Stimulated activated effector memory CD8-positive, alpha-beta T cell treated with anti-CD3 and anti-CD28 coated beads, Interleukin-12 subunit alpha, Interleukin-12 subunit beta, amount 100 ng/mL, for 72 hours (primary cell): Measurements from ENCODE around the gene TECTA.
"Not testable (repeated sequence)": the region's sequence is repeated elsewhere in the genome, so short reads cannot be mapped to it uniquely, and the experiment has no call there.

Experiments
- ATAC-seq: fragments of 150-1000 bp; cut with Tn5 transposase; 2 replicates; pipeline ENCODE4 v1.10.0; 2021
- DNase-seq, 2 donors: peaks; one replicate each; pipeline ENCODE4 v3.0.0; 2021 to 2022; ENCODE audit warnings: low spot score in 2 of 2
- H3K27ac Mint-ChIP-seq: one replicate; pipeline ENCODE4 v1.8.0; 2022; ENCODE audit warnings: mild to moderate bottlenecking, mixed read lengths
- H3K36me3 Mint-ChIP-seq: one replicate; pipeline ENCODE4 v1.8.0; 2022; ENCODE audit warnings: mild to moderate bottlenecking, mixed read lengths
- H3K4me1 Mint-ChIP-seq: one replicate; pipeline ENCODE4 v1.8.0; 2022; ENCODE audit warnings: mixed read lengths
- H3K4me3 Mint-ChIP-seq: one replicate; pipeline ENCODE4 v1.8.0; 2022; ENCODE audit warnings: mild to moderate bottlenecking, mixed read lengths
- H3K9me3 Mint-ChIP-seq: one replicate; pipeline ENCODE4 v1.8.0; 2022; ENCODE audit warnings: mixed read lengths

Gene TECTA

GRCh38 chr11:121161349-121161917, 60.4 kb downstream of the TECTA start:
- Mint-ChIP-seq H3K27ac (no peak overlapping the region), H3K36me3 (no peaks in the 10 kb centered on the region), H3K4me1 (peaks cover 8% of the 10 kb centered on the region), H3K4me3 (no peak overlapping the region), H3K9me3 (no peaks in the 10 kb centered on the region)
- ATAC-seq = no peak
- no peak for DNase-seq

GRCh38 chr11:121163658-121164308, 62.7 kb downstream of the TECTA start:
- no peak overlapping the region for H3K4me3 Mint-ChIP-seq
- no peaks in the 10 kb centered on the region for H3K36me3 Mint-ChIP-seq
- peaks cover 8% of the 10 kb centered on the region for H3K4me1 Mint-ChIP-seq
- no peak overlapping the region for H3K27ac Mint-ChIP-seq
- DNase-seq (no peak), ATAC-seq (peak; percentile 95)
- no peaks in the 10 kb centered on the region for H3K9me3 Mint-ChIP-seq

DNA sequence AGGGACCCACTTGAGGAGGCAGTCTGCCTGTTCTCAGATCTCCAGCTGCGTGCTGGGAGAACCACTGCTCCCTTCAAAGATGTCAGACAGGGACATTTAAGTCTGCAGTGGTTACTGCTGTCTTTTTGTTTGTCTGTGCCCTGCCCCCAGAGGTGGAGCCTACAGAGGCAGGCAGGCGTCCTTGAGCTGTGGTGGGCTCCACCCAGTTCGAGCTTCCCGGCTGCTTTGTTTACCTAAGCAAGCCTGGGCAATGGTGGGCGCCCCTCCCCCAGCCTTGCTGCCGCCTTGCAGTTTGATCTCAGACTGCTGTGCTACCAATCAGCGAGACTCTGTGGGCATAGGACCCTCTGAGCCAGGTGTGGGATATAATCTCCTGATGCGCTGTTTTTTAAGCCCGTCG, 76.6 kb downstream of the TECTA start:
- H3K4me1 Mint-ChIP-seq, DNase-seq, H3K36me3 Mint-ChIP-seq, ATAC-seq, H3K4me3 Mint-ChIP-seq, H3K27ac Mint-ChIP-seq: not testable (repeated sequence)
- peaks cover 21% of the 10 kb centered on the region for H3K9me3 Mint-ChIP-seq

- DNase-seq (no peak), ATAC-seq (no peak)
- H3K36me3 Mint-ChIP-seq = no peaks in the 10 kb centered on the region
- no peaks in the 10 kb centered on the region for H3K4me1 Mint-ChIP-seq
- H3K9me3 Mint-ChIP-seq = peaks cover 21% of the 10 kb centered on the region
- H3K27ac Mint-ChIP-seq = no peak overlapping the region
- H3K4me3 Mint-ChIP-seq = no peak overlapping the region
Measured at GRCh38 chr11:121179306-121179705, 78.3 kb downstream of the TECTA start.

DNA sequence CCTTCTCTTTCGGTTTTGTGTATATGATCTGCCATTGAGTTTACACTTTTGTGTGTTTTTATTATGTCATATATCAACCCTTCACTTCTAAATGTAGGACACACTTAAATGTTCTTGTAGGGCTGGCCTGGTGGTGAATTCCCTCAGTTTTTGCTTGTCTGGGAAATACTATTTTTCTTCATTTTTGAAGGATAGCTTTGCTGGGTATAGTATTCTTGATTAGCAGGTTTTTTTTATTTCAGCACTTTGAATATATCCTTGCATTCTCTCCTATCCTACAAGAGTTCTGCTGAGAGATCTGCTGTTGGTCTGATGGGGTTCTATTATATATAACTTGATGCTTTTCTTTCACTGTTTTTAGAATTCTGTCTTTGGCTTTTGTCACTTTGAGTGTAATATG, 79.1 kb downstream of the TECTA start:
- no peaks in the 10 kb centered on the region for H3K36me3 Mint-ChIP-seq
- no peaks in the 10 kb centered on the region for H3K4me1 Mint-ChIP-seq
- H3K9me3 Mint-ChIP-seq = peaks cover 21% of the 10 kb centered on the region
- no peak for ATAC-seq
- no peak overlapping the region for H3K4me3 Mint-ChIP-seq
- H3K27ac Mint-ChIP-seq = no peak overlapping the region
- no peak for DNase-seq

DNA sequence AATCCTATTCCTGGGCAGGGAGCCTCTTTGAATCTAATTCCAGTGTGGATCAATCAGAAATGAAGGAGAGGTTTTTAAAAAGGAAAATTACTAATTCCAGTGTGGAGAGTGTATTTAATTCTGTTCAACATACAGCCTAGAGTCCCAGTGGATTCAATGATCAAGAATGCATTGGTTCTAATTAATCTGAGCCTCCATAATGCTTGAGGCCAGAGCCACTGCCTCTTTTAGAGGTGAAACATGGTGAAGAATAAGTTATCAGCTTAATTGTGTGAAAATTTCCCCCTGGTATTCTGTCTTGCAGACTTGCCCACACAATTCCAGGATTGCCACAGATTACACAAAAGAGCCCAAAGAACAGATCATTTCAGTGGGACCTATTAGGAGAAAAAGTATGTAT, 87.7 kb downstream of the TECTA start:
- Mint-ChIP-seq H3K4me3 (no peak overlapping the region), H3K36me3 (no peaks in the 10 kb centered on the region)

GRCh38 chr11:121191818-121192217, 90.8 kb downstream of the TECTA start:
- Mint-ChIP-seq H3K4me3 (no peak overlapping the region), H3K4me1 (no peaks in the 10 kb centered on the region), H3K36me3 (no peaks in the 10 kb centered on the region), H3K9me3 (no peaks in the 10 kb centered on the region), H3K27ac (no peak overlapping the region)
- no peak for ATAC-seq
- DNase-seq = no peak

More for the DNA sequence above, 87.7 kb downstream of the TECTA start:
- Mint-ChIP-seq H3K27ac (no peak overlapping the region), H3K9me3 (no peaks in the 10 kb centered on the region), H3K4me1 (no peaks in the 10 kb centered on the region)
- no peak for DNase-seq
- no peak for ATAC-seq

DNA sequence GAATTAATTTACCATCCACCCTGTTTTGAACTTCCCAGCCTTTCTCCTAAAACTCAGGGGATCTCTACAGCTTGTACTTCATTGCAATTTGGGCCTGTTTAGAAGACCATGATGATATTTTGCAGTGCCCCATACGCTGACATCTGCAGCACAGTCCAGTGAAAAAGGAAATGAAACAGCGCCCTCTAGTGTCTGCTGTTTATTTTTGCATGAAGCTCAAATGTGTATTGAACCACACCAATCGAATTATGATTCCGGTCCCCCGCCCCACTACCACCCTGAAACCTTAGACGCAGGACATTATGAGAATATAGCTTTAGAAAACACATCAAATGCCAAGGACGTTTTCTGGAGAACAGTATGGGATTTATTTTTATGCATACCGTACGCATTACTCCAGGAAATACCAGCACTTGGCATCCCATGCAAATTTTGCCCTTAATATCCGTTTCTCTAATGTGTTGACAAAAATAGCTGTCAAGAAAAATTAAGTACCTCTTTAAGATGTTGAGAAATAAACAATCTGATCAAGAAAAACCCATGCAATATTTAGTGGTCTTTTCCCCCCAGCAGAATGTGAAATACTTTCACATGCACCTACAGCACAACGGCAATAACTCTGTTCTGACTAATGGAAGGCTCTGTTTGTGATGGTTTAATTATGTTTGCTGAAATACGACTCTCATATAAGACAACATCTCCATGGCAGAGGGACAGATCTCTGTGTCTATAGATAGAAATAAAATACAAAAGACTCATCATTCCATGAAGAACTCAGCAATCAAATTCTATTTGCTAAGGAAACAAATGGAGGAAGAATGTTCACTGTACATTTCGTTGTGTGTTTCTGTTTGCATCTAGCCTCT, 93.9 kb downstream of the TECTA start:
- ATAC-seq (peak; percentile 75), DNase-seq (peak; percentile 40 to 71)
- no peaks in the 10 kb centered on the region for H3K9me3 Mint-ChIP-seq
- H3K36me3 Mint-ChIP-seq = no peaks in the 10 kb centered on the region
- no peak overlapping the region for H3K27ac Mint-ChIP-seq
- no peak overlapping the region for H3K4me3 Mint-ChIP-seq
- H3K4me1 Mint-ChIP-seq = no peaks in the 10 kb centered on the region

DNA sequence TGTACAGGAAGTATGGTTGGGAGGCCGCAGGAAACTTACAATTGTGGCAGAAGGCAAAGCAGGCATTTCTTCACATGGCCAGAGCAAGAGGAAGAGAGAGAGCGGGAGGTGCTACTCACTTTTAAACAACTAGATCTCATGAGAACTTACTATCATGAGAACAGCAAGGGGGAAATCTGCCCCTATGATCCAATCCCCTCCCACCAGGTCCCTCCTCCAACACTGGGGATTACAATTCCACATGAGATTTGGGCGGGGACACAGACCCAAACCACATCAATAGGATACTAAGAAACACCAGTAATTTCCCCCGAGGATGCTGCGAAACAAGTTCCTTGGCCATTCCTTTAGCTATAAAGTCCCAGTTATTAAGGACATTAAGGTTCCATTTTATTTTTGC, 97.4 kb downstream of the TECTA start:
- Mint-ChIP-seq H3K27ac (no peak overlapping the region), H3K4me3 (no peak overlapping the region), H3K9me3 (no peaks in the 10 kb centered on the region), H3K36me3 (no peaks in the 10 kb centered on the region), H3K4me1 (no peaks in the 10 kb centered on the region)
- ATAC-seq = no peak
- DNase-seq = no peak

DNA sequence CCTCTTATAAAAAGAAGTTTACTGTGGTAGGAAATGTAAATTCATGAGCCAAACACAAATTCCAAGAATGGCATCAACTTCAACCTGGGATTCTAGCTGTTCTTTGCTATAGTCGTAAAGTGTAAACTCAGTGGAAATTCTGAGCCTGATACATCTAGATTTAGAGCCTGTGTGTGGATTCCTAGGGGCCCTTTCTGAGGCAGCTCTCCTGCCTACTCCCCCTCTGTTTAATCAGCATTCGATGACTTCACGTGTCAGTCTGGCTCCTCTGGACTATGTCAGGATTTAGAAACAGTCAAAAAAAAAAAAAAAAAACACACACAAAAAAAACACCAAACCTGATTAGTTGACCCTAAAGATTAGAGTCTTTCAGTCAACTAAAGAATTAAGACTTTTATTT, 98.5 kb downstream of the TECTA start:
- Mint-ChIP-seq H3K4me1 (no peaks in the 10 kb centered on the region), H3K36me3 (no peaks in the 10 kb centered on the region), H3K27ac (no peak overlapping the region), H3K9me3 (no peaks in the 10 kb centered on the region), H3K4me3 (no peak overlapping the region)
- DNase-seq (no peak), ATAC-seq (no peak)

DNA sequence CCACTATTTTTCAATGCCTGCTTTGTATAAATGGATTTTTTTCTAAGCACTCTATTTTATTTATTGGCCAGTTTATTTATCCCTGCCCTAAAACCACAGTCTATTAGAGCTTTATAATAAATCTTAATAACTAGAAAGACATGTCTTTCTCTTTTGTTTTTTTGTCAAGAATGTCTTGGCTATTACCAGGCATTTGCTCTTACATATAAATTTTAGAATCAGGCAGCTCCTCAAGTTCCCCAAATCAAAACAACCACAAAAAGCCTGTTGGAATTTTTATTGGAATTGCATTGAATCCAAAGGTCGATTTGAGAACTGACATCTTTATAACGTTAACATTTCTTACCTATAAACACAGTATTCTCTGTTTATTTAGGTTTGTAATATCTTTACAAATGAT, 105.8 kb downstream of the TECTA start:
- Mint-ChIP-seq H3K9me3 (no peaks in the 10 kb centered on the region), H3K4me3 (no peak overlapping the region), H3K4me1 (no peaks in the 10 kb centered on the region), H3K36me3 (no peaks in the 10 kb centered on the region), H3K27ac (no peak overlapping the region)
- DNase-seq = no peak
- ATAC-seq = no peak

GRCh38 chr11:121207485-121208115, 106.6 kb downstream of the TECTA start:
- no peak for ATAC-seq
- Mint-ChIP-seq H3K4me1 (no peaks in the 10 kb centered on the region), H3K27ac (no peak overlapping the region), H3K9me3 (no peaks in the 10 kb centered on the region), H3K4me3 (no peak overlapping the region), H3K36me3 (no peaks in the 10 kb centered on the region)
- no peak for DNase-seq

DNA sequence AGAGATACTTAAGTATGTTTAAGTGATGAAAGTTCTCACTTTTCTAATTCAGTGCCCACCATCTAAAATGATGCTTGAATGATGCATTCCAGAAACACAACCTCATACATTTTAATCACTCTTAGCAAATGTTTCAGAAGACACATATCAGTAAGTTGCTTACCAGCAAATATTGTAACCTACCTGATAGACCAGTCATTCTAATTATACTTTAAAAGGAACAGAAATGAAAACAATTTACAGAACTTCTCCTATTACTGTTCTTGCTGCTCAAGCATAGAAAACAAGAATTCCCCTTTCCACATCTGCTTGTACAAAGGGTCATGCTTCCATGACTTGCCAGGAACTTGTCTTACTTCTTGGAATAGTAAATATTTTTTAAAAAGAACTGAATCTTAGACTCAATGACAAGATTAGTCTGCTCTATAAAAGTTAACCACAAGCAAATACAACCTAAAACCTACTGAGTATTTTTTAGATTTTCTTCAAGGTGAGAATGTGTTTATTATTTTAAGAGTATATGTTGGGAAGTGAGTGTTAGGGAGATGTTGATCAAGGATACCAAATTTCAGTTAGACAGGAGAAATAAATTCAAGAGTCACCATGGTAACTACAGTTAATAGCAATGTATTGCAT, 109.5 kb downstream of the TECTA start:
- ATAC-seq (no peak), DNase-seq (no peak)
- H3K36me3 Mint-ChIP-seq = no peaks in the 10 kb centered on the region
- no peaks in the 10 kb centered on the region for H3K4me1 Mint-ChIP-seq
- H3K27ac Mint-ChIP-seq = no peak overlapping the region
- no peaks in the 10 kb centered on the region for H3K9me3 Mint-ChIP-seq
- no peak overlapping the region for H3K4me3 Mint-ChIP-seq

GRCh38 chr11:121211626-121212025, 110.6 kb downstream of the TECTA start:
- Mint-ChIP-seq H3K4me1 (no peaks in the 10 kb centered on the region), H3K9me3 (no peaks in the 10 kb centered on the region), H3K4me3 (no peak overlapping the region), H3K27ac (no peak overlapping the region), H3K36me3 (no peaks in the 10 kb centered on the region)
- ATAC-seq (no peak), DNase-seq (no peak)
